GM19239 (cell line): ENCODE data around the gene NDUFB4.
"Not testable (repeated sequence)": the region's sequence is repeated elsewhere in the genome, so short reads cannot be mapped to it uniquely, and the experiment has no call there.

Experiments used
- DNase-seq: peaks from one replicate; pipeline ENCODE4 v3.0.0; 2011; ENCODE audit warnings: low spot score; ENCODE audit not compliant: insufficient read length
- FAIRE-seq: peaks from 2 replicates; lab custom pipeline; 2011; peaks lifted over from hg19 to GRCh38; lab: Jason Lieb, UNC

NDUFB4 gene

DNA sequence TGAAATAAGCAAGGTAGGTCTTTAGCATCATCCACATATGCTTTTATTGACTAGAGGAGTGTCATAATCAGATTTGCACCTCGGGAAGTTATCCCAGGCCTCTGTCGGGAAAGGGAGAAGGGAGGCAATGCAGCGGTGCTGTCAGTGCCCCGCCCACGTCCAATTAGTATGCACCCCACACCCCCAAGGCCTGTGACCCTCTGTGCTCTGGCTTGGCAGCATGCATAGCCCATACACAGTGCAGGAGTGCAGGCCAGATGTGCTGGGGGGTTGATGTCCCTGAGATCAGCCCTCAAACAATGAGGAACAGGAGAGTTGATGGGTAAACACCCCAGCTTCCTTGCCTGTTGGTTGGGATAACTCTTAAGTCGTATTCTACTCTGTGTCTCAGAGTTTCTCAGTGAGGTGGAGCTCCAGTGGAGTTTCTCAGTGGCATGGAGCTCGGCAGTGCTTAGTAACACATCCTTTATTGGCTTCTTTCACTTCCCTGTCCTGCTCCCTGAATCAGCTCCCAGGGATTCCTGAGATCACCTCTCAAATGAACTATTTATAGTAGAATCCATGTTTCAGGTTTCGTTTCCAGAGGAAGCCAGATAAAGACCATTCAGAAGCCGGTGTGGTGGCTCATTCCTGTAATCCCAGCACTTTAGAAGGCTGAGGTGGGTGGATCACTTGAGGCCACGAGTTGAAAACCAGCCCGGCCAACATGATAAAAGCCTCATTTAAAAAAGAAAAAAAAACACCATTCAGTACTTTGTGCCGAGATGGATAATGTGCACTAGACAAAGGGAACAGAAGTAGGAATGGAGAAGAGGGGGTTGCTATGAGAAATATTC lies 26.7 kb upstream of the NDUFB4 start:
- no peak for DNase-seq
- no peak for FAIRE-seq

DNA sequence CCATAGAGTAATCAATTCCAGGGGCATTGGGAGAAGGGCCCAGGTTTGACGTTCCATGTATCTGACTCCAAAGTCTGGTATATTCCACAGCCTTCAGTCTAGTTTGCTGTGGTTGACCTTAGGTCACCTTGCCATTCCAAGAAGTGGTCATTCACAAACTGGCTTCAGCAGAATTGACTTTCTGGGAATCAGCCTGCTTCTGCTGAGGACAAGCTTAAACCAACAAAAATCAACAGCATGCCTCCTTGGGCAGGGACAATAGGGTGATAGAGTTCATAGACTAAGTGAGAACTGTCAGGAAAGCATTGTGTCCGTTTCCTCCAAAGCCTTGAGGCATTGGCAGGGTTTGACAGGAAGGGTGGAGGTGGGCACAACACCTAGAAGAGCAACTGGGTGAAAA lies 24.1 kb upstream of the NDUFB4 start:
- DNase-seq (no peak), FAIRE-seq (no peak)

- DNase-seq (no peak), FAIRE-seq (no peak)
Observed at GRCh38 chr3:120587332-120587975, 8.7 kb upstream of the NDUFB4 start.

DNA sequence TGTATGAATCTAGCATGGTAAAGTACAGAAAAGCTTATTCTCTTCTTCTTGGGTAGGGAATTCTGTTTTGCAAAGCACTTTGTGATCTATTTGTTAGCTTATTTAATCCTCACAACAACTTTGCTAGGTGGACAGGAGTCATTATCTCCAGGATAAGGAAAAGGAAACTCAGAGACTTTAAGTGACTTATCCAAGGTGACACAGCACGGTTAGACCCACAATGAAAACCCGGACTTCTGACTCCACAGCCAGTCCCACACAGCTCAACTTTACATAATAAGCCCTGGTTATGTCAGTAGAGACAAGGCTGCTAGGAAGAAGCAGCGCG lies 384 bp upstream of the NDUFB4 start:
- no peak for FAIRE-seq
- no peak for DNase-seq

DNA sequence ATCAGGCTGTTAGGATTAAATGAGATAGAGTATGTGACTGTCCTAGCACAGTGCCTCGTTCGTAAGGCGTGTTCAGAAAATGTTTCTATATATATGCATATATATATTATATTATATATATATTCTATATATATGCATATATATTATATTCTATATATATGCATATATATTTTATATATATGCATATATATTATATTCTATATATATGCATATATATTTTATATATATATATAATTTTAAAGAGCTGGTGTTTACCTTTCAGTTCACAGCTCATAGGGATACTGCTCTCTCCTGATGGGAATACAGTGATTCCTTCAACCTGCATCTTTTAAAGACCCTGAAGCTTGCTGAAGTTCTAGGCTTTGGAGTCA lies 702 bp downstream of the NDUFB4 start:
- no peak for DNase-seq
- FAIRE-seq, result no peak

DNA sequence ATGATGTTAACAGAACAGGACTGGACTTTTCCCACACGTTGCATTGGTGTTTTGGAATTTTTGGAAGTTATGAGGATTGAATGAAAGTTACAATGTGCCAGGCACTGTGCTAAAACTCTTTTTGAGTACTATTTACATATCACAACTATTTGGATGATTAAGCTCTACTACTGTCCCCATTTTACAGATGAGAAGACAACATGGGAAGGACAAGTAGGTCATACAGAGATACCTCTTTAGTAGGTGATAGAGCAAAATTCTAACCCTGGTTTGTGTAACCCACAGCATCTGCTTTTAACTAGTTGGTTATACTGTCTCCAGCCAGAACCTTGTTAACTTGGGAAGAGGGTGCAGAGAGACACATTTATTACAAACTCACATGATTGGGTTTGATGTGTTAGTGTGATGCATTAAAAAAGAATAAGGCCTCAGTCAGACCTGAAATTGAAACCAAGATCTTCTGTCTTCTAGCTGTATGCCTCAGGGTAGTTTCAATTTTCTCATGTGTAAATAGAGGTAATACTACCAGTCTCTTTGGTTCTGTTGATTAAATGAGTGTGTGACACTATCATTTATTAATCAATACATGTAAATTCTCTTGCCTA lies 1.4 kb downstream of the NDUFB4 start:
- DNase-seq, result no peak
- peak; percentile 87 for FAIRE-seq

DNA sequence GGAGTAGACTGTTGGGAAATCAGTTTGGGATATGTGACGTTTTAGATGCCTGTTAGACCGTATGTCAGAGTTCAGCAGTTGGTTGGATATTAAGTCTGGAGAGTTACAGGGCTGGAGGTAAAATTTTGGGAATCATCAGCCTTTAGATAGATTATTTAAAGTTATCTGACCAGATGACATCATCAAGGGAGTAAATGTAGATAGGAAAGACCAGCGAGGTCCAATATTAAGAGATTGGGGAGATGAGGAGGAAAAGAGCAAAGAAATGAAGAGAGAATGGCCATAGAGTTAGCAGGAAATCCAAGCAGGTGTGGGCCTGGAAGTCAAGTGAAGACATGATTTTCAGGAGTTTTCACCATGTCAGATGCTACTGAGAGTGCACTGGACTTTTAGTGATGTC lies 3.1 kb downstream of the NDUFB4 start:
- DNase-seq (no peak), FAIRE-seq (no peak)

DNA sequence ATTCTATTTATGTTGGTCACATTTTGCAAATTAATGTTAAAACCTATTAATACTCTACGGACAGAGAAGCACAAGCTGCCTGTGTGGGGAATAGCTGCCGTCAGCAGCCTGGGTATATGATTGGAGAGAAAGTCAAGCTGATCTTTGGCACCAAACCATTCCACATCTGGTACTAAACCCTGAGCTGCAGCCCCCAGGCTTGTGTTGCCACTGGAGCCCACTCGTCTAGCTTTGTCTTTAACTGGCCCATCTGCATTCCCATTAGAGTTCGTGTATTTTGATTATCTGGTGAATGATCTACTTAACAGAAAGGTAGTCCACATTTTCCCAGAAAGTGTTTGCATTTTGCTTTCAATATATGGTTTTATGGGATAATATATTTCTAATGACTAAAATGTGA lies 5.4 kb downstream of the NDUFB4 start:
- no peak for FAIRE-seq
- DNase-seq, result no peak

GRCh38 chr3:120602682-120603081 lies 6.5 kb downstream of the NDUFB4 start:
- DNase-seq (no peak), FAIRE-seq (no peak)

DNA sequence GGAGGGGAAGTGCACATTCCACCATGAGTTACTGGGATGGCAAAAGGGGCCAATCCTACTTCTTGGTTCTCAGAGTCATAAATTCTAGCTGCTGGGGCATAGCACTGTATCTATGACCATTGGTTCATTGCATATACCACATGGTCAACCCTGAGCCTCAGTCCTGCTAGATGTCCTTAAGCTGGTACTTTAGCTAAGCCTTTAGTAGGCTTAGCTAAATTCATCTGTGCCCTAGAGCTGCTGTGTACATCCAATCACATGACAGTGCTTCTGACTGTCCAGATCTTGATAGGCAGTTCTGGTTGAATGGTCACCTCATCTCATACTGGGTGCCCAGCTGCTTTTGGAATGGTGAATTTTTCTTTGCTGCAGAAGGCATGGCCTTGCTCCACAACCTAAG lies 8.2 kb downstream of the NDUFB4 start:
- FAIRE-seq (no peak), DNase-seq (no peak)

DNA sequence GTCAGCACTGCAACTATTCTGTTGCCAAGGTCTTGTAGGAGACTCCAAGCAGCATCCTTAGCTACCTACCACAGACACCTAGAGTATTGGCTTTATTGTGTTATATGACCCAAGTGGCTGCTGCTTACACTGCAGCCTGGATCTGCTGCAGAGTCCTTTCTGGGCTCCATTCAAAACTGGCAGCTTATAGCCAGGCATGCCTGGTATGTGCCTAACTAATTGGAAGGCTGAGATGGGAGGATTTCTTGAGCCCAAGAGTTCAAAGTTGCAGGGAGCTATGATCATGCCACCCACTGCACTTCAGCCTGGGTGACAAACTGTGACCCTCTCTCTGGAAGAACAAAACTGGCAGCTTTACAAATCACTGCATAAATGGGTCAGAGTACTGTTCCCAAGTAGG lies 8.6 kb downstream of the NDUFB4 start:
- FAIRE-seq (no peak), DNase-seq (no peak)

GRCh38 chr3:120608506-120608905 lies 12.4 kb downstream of the NDUFB4 start:
- FAIRE-seq (no peak), DNase-seq (no peak)

DNA sequence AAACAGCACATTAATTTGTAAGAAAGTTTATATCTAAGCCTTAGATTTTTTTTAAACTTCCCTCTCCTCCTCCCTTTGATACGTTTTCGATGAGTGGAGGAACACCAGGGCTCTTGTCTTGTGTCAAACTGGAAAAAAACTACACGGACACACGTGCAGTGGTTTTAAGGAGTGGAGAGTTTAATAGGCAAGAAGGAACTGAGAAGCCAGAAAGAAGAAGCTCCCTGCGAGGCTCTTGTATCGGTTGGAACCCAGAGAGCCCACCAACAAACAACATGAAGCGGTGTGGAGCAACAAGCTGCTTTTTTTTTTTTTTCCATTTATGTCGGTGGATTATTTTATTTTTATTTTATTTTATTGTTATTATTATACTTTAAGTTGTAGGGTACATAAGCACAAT lies 18.6 kb downstream of the NDUFB4 start:
- FAIRE-seq, result no peak
- DNase-seq, result no peak

GRCh38 chr3:120615847-120616609 lies 19.9 kb downstream of the NDUFB4 start:
- DNase-seq, result no peak
- no peak for FAIRE-seq

DNA sequence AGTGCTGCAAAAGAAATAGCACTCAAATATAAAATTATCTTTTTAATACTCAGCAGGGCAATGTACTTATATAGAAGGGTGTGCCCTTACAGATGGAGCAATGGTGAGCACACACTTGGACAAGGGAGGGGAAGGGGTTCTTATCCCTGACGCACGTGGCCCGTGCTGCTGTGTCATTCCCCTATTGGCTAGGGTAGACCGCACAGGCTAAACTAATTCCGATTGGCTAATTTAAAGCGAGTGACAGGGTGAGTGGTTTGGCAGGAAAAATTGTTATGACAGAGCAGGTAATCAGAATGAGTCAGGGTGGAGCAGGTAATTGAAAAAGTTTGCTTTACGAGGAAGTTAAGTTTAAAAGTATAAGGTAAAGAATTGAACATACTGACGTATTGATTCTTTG lies 20.6 kb downstream of the NDUFB4 start:
- not testable (repeated sequence) for DNase-seq, FAIRE-seq

DNA sequence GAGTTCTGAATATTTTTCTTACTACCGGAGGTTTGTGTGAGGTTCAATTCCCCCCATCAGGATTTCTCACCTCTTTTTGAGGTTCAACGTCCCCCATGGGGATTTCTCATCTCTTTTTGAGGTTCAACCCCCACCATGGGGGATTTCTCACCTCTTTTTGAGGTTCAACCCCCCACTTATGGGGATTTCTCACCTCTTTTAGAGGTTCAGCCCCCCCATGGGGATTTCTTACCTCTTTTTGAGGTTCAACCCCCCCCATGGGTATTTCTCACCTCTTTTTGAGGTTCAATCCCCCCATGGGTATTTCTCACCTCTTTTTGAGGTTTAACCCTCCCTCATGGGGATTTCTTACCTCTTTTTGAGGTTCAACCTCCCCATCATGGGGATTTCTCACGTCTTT lies 26.3 kb downstream of the NDUFB4 start:
- FAIRE-seq (no peak), DNase-seq (no peak)

DNA sequence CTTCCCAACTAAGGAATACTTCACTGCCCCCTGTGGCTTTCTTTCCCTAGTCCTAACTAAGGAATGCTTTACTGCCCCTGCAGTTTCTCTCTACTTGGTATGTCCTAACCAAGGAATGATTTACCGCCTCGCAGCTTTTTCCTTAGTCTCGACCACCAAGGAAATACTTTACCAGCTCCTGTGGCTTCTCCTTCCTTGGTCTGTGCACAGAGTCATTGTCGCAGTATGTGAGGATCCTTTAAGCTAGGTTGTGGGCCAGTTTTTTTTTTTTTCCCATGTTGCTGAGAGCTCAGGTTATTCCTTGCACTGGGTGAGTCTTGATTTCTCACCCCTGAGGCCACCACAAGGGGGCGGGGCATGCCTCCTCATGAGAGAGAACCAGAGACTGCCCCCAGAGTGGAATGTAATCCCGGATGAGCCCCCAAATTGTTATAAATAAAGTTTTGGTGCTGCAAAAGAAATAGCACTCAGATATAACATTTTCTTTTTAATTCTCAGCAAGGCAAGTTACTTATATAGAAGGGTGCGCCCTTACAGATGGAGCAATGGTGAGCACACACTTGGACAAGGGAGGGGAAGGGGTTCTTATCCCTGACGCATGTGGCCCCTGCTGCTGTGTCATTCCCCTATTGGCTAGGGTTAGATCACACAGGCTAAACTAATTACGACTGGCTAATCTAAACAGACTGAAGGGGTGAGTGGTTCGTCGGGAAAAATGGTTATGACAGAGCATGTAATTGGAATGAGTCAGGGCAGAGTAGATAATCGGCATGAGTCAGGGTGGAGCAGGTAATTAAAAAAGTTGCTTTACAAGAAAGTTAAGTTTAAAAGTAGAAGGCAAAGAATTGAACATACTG lies 27.0 kb downstream of the NDUFB4 start:
- no peak for FAIRE-seq
- no peak for DNase-seq

- DNase-seq (no peak), FAIRE-seq (no peak)
Observed at GRCh38 chr3:120623727-120624093, 27.6 kb downstream of the NDUFB4 start.

DNA sequence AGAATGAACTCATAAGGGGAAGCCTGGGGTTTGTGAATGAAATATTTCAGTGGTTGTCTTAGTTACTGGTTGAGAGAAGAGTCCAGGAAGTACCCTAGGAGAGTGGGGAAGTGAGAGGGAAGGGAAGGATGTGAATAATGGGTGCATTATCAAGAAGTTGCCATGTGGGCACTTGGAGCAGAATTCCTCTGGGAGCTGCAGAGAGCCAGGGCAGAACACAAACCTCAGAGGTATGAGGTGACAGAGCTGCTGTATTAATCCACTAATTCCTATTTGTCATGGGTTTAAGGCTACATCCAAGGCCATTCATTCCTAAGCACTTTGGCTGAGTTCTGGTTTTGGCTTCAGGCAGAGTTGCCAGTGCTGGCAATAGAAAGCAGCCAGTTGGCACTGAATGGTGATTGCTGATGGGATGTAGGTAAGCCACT lies 29.0 kb downstream of the NDUFB4 start:
- no peak for DNase-seq
- FAIRE-seq, result no peak

- no peak for FAIRE-seq
- no peak for DNase-seq
Observed at GRCh38 chr3:120634539-120634938, 38.4 kb downstream of the NDUFB4 start.
